MM.1S (cell line): ENCODE data around the gene NSUN3.

Experiments used
- DNase-seq: peaks from one replicate; pipeline ENCODE4 v3.0.0-alpha.2; 2015
- H2AFZ ChIP-seq: fragments of 300-600 bp; sonication (generic); 2 replicates; pipeline ENCODE4 v1.6.0; 2016; ENCODE audit warnings: antibody characterized with exemption, low read length
- H3F3A ChIP-seq: fragments of 300-600 bp; sonication (generic); 2 replicates; pipeline ENCODE4 v1.6.1; 2016; ENCODE audit warnings: mild to moderate bottlenecking, antibody characterized with exemption, low read length, moderate library complexity, mixed read lengths; ENCODE audit not compliant: insufficient read depth
- H3K27ac ChIP-seq: fragments of 300-600 bp; sonication (generic); 2 replicates; pipeline ENCODE4 v1.5.1; 2016; ENCODE audit warnings: mild to moderate bottlenecking, low read length
- H3K27me3 ChIP-seq: fragments of 300-600 bp; sonication (generic); replicated peaks from 2 replicates; pipeline ENCODE4 v1.6.0; 2016; ENCODE audit warnings: low read length; ENCODE audit not compliant: insufficient read depth
- H3K36me3 ChIP-seq: fragments of 300-600 bp; sonication (generic); replicated peaks from 2 replicates; pipeline ENCODE4 v1.6.1; 2016; ENCODE audit warnings: mild to moderate bottlenecking, low read length, mixed read lengths; ENCODE audit not compliant: insufficient read depth
- H3K4me1 ChIP-seq: fragments of 300-600 bp; sonication (generic); 2 replicates; pipeline ENCODE4 v1.6.1; 2016; ENCODE audit warnings: low read length, mixed read lengths
- H3K4me2 ChIP-seq: fragments of 300-600 bp; sonication (generic); 2 replicates; pipeline ENCODE4 v1.6.0; 2016; ENCODE audit warnings: low read depth, low read length
- H3K4me3 ChIP-seq: fragments of 300-600 bp; sonication (generic); 2 replicates; pipeline ENCODE4 v1.5.1; 2016; ENCODE audit warnings: low read length, mixed read lengths
- H3K79me2 ChIP-seq: fragments of 300-600 bp; sonication (generic); 2 replicates; pipeline ENCODE4 v1.6.1; 2016; ENCODE audit warnings: mixed run types, low read length, mixed read lengths
- H3K9ac ChIP-seq: fragments of 300-600 bp; sonication (generic); 2 replicates; pipeline ENCODE4 v1.6.1; 2016; ENCODE audit warnings: low read length, mixed read lengths
- H3K9me2 ChIP-seq: fragments of 300-600 bp; sonication (generic); replicated peaks from 2 replicates; pipeline ENCODE4 v1.6.1; 2016; ENCODE audit warnings: mild to moderate bottlenecking, low read length, mixed read lengths; ENCODE audit not compliant: insufficient read depth
- H3K9me3 ChIP-seq: fragments of 300-600 bp; sonication (generic); replicated peaks from 2 replicates; pipeline ENCODE4 v1.6.1; 2016; ENCODE audit warnings: mild to moderate bottlenecking, low read length, mixed read lengths; ENCODE audit not compliant: insufficient read depth
- H4K20me1 ChIP-seq: fragments of 300-600 bp; sonication (generic); 2 replicates; pipeline ENCODE4 v1.6.1; 2016; ENCODE audit warnings: mild to moderate bottlenecking, low read length, moderate library complexity, mixed read lengths; ENCODE audit not compliant: insufficient read depth
- CTCF ChIP-seq: fragments of 300-600 bp; sonication (generic); IDR thresholded peaks from 2 replicates; pipeline ENCODE4 v1.5.1; 2016; ENCODE audit warnings: antibody characterized with exemption, low read length, mixed read lengths
- EZH2 ChIP-seq: fragments of 300-600 bp; sonication (generic); optimal IDR thresholded peaks from 2 replicates; pipeline ENCODE3; 2017; ENCODE audit warnings: low read depth, mild to moderate bottlenecking, antibody characterized with exemption, low read length, mixed read lengths
- EZH2phosphoT487 ChIP-seq: fragments of 300-600 bp; sonication (generic); IDR thresholded peaks from 2 replicates; pipeline ENCODE4 v1.6.1; 2018; ENCODE audit warnings: antibody characterized with exemption, low read length

NSUN3 gene

GRCh38 chr3:94065819-94066480, 3.1 kb downstream of the NSUN3 start:
- H3K79me2 ChIP-seq, result peaks cover 28% of the 10 kb centered on the region
- H3K4me1 ChIP-seq, result peaks cover 24% of the 10 kb centered on the region
- H3K27ac ChIP-seq, result no peak overlapping the region
- 0 out of 2 replicates have a peak, but pooled peaks cover 4% of the 10 kb centered on the region for H3K36me3 ChIP-seq
- no peak overlapping the region for H3K9ac ChIP-seq
- no peak overlapping the region for H2AFZ ChIP-seq
- no peaks in the 10 kb centered on the region for H4K20me1 ChIP-seq
- H3K9me2 ChIP-seq, result no peaks in the 10 kb centered on the region
- TF ChIP-seq CTCF (no peak), EZH2phosphoT487 (no peak), EZH2 (no peak)
- no peak for DNase-seq
- H3K27me3 ChIP-seq, result no peaks in the 10 kb centered on the region
- peaks cover 30% of the 10 kb centered on the region for H3F3A ChIP-seq
- no peak overlapping the region for H3K4me2 ChIP-seq
- no peaks in the 10 kb centered on the region for H3K9me3 ChIP-seq
- H3K4me3 ChIP-seq, result no peak overlapping the region

- Histone ChIP-seq H3K27ac (no peak overlapping the region), H3K4me2 (no peak overlapping the region)
- TF ChIP-seq EZH2 (no peak), CTCF (no peak), EZH2phosphoT487 (no peak)
Measured at GRCh38 chr3:94066506-94067500, 3.9 kb downstream of the NSUN3 start.

GRCh38 chr3:94069194-94069813, 6.4 kb downstream of the NSUN3 start:
- no peak overlapping the region for H3K27ac ChIP-seq
- no peaks in the 10 kb centered on the region for H3K9me3 ChIP-seq
- no peaks in the 10 kb centered on the region for H4K20me1 ChIP-seq
- no peak overlapping the region for H2AFZ ChIP-seq
- no peaks in the 10 kb centered on the region for H3K9me2 ChIP-seq
- no peak for TF ChIP-seq EZH2
- TF ChIP-seq EZH2phosphoT487, result no peak
- peak; percentile 64 for TF ChIP-seq CTCF
- no peaks in the 10 kb centered on the region for H3K27me3 ChIP-seq
- H3K79me2 ChIP-seq, result peaks cover 20% of the 10 kb centered on the region
- no peak overlapping the region for H3K4me2 ChIP-seq
- peaks cover 12% of the 10 kb centered on the region for H3F3A ChIP-seq
- H3K4me3 ChIP-seq, result no peak overlapping the region
- H3K36me3 ChIP-seq, result 0 out of 2 replicates have a peak, but pooled peaks cover 4% of the 10 kb centered on the region
- H3K9ac ChIP-seq, result no peak overlapping the region
- peaks cover 21% of the 10 kb centered on the region for H3K4me1 ChIP-seq
- DNase-seq, result peak; percentile 32

More at GRCh38 chr3:94066506-94067500, 3.9 kb downstream of the NSUN3 start:
- no peaks in the 10 kb centered on the region for H3K27me3 ChIP-seq
- H3K36me3 ChIP-seq, result 0 out of 2 replicates have a peak, but pooled peaks cover 4% of the 10 kb centered on the region
- no peaks in the 10 kb centered on the region for H4K20me1 ChIP-seq
- H3K4me3 ChIP-seq, result no peak overlapping the region
- peaks cover 31% of the 10 kb centered on the region for H3K79me2 ChIP-seq
- H3K9me3 ChIP-seq, result no peaks in the 10 kb centered on the region
- H2AFZ ChIP-seq, result no peak overlapping the region
- peaks cover 30% of the 10 kb centered on the region for H3F3A ChIP-seq
- H3K9me2 ChIP-seq, result no peaks in the 10 kb centered on the region
- no peak for DNase-seq
- H3K9ac ChIP-seq, result no peak overlapping the region
- peaks cover 27% of the 10 kb centered on the region for H3K4me1 ChIP-seq
